Right kidney (tissue), 9 donors: Measurements from ENCODE around the gene SLC5A4.
A peak's percentile ranks its signal among the peaks of the same experiment; 100 is the strongest.
"Not testable (repeated sequence)": the region's sequence is repeated elsewhere in the genome, so short reads cannot be mapped to it uniquely, and the experiment has no call there.

Experiments
- DNase-seq: peaks from one replicate; pipeline ENCODE4 v3.0.0-alpha.2; 2016
- long read RNA-seq, 8 donors: transcript quantifications; one replicate each; lab custom pipeline, GENCODE V29; 2026

SLC5A4 gene
- long read RNA-seq, donor 1, result 0 reads
- long read RNA-seq, donor 2, result 0 reads
- long read RNA-seq, donor 3, result 0 reads
- long read RNA-seq, donor 4, result 0 reads
- long read RNA-seq, donor 5, result 0 reads
- long read RNA-seq, donor 6, result 0 reads
- long read RNA-seq, donor 7, result 0 reads
- long read RNA-seq, donor 8, result 0 reads

DNA sequence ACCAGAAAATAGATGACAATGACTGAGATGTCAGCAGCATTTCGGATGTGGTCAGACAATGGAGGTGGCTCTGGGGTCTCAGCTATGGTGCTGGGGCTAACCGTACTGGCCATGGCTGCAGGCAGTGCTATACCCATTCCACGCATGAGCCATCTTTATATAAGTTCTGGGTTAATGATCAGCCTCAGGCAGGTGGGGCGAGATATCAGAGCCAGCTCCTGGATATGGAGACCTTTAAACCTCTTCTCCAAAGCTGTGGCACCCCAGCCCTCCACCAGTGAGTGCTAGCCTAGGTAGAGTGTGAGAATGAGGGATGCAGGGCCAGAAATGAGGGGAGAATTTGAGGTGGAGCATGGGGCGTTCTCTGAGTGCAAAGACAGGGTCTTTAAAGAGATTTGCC, at the start of gene SLC5A4:
TSS of gene SLC5A4 (minus strand) at position 131 of the 400 bp plus-strand sequence. CDS start at position 113, 18 bp downstream.
- no peak for DNase-seq

- DNase-seq, result not testable (repeated sequence)
Measured at GRCh38 chr22:32293921-32294320, 38.8 kb upstream of the SLC5A4 start.

GRCh38 chr22:32286290-32286840, 31.2 kb upstream of the SLC5A4 start:
- no peak for DNase-seq

DNA sequence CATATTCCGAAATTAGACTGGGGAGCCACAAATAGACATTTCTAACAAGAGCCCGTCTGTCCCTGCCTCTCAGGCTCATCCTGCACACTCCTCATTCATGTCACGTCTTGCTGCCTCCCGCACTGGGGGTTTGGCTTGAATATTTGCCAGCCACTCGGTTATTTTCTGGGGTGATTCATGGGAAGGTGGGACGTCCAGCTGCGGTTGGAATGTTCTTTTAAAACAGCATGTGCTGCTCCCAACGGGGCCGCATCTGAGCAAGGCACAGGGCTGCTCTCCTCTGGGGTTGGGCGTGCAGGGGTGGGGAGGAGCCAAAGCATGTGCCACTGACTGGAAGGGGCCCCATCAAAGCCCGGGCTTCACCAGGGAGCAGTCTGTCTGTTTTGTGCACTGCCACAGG, 25.9 kb upstream of the SLC5A4 start:
- no peak for DNase-seq

- not testable (repeated sequence) for DNase-seq
Measured at GRCh38 chr22:32275353-32275752, 20.2 kb upstream of the SLC5A4 start.

DNA sequence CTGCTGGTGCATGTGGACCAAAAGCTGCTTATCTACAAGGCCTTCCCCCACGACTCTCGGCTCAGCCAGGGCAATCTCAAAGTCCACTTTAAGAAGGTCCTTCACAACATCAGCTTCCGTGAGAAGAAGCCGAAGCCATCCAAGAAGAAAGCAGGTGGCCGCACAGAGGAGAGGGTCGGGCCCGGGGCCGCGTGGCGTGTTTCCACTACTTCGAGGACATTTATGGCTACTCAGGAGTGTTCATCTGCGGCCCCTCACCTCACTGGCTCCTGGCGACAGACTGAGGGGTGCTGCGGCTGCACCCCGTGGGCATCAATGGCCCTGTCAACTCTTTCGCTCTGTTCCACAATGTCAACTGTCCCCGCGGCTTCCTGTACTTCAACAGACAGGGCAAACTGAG, 16.2 kb upstream of the SLC5A4 start:
- no peak for DNase-seq

DNA sequence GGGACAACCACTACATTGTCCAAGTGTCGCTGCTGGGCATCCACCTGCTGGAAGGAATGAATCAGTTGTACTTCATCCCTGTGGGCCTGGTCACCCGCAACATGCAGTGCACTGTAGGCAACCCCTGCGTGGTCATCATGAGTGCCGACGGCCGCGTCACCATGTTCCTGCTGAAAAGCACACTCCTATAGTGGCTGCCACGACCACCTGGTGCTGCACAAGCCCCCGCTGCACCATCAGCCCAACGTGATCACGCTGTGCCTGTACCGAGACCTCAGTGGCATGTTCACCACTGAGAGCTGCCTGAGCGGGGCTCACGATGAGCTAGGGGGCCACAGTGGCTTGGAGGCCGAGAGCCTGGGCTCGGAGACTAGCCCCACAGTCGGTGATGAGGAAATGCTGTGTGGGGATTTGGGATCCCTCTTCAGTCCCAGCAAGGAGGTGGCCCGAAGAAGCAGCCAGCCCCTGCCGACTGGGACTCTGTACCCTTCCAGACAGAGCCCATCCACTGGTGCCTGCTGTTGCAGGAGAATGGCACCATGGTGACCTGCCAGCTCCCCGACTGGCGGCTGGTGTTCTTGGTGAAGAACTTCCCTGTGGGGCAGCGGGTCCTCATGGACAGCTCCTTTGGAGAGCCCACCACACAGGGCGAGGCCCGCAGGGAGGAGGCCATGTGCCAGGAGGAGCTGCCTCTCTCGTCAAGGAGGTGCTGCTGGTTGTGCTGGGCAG, 15.7 kb upstream of the SLC5A4 start:
- no peak for DNase-seq

DNA sequence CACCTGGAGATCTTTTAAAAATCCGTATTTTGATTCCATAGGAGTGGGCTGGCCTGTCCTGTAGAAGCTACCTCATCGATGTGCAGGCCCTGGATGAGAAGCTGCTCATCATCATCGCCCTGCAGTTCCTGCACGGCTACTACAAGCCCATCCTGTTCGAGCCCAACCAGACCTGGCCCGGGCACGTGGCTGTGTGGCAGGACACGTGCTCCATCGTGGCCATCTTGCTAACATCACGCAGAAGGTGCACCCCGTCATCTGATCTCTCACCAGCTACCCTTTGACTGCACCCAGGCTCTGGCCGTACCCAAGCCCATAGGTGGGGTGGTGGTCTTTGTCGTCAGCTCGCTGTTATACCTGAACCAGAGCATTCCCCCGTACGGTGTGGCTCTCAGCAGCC, 14.2 kb upstream of the SLC5A4 start:
- DNase-seq, result no peak

GRCh38 chr22:32267011-32267410, 11.9 kb upstream of the SLC5A4 start:
- no peak for DNase-seq

- peak; percentile 31 for DNase-seq
Measured at GRCh38 chr22:32265882-32266767, 11.0 kb upstream of the SLC5A4 start.

DNA sequence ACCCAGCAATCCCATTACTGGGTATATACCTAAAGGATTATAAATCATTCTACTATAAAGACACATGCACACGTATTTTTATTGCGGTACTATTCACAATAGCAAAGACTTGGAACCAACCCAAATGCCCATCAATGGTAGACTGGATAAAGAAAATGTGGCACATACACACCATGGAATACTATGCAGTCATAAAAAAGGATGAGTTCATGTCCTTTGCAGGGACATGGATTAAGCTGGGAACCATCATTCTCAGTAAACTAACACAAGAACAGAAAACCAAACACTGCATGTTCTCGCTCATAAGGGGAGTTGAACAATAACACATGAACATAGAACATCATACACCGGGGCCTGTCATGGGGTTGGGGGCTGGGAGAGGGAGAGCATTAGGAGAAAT, 8.5 kb upstream of the SLC5A4 start:
- not testable (repeated sequence) for DNase-seq

GRCh38 chr22:32261306-32261705, 6.2 kb upstream of the SLC5A4 start:
- no peak for DNase-seq

DNA sequence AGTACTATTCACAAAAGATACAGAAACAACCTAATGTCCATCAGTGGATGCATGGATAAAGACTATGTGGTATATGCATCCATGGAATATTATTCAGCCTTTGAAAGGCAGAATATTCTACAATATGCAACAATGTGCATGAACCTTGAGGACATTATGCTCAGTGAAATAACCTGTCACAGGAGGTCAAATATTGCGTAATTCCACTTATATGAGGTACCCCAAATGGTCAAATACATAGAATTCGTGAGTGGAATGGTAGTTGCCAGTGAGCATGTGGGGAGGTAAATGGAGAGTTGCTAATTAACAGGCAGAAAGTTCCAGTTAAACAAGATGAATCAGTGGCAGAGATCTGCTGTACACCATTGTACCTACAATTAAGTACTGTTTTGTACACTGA, 3.6 kb upstream of the SLC5A4 start:
- no peak for DNase-seq

GRCh38 chr22:32255726-32256125, 579 bp upstream of the SLC5A4 start:
- DNase-seq, result no peak

GRCh38 chr22:32249231-32249630, 5.9 kb downstream of the SLC5A4 start:
- DNase-seq, result no peak

DNA sequence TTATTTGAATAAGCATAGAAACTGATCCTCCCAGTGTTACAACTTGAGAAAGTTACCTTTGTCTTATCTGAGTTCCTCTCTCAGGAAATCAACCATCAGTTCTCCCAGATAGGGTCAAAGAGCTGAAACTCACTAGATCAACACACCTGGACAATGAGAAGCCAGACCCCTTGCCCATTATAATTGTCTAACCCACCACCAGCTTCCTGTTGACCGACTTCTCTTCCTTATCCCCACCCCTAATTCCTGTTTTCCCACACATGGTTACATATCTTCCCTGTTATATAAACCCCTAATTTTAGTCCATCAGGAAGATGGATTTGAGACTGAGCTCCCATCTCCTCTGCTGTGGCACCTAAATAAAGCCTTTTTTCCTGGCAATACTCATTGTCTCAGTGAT, 6.9 kb downstream of the SLC5A4 start:
- DNase-seq, result no peak

GRCh38 chr22:32246166-32246565, 9.0 kb downstream of the SLC5A4 start:
- no peak for DNase-seq

DNA sequence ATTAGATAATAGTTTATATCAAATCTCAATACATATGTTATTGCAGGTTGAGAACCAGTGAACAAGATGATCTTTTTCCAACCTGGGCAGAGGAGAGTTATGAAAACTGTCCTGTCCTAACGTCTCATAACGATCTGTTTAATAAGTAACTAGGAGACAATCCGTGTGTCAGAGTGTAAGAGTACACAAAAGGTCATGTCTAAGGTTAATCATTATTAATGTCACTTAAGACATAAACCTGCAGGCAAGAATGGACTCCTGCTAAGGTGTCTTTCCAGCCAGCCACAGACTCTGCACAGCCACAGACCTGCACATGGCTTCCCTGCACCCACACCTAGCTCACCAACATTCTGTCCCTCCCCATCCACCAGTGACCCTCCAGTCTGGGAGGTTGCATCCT, 10.1 kb downstream of the SLC5A4 start:
- DNase-seq, result no peak

GRCh38 chr22:32244547-32244946, 10.6 kb downstream of the SLC5A4 start:
- no peak for DNase-seq

- DNase-seq, result no peak
Measured at GRCh38 chr22:32240461-32240860, 14.7 kb downstream of the SLC5A4 start.

DNA sequence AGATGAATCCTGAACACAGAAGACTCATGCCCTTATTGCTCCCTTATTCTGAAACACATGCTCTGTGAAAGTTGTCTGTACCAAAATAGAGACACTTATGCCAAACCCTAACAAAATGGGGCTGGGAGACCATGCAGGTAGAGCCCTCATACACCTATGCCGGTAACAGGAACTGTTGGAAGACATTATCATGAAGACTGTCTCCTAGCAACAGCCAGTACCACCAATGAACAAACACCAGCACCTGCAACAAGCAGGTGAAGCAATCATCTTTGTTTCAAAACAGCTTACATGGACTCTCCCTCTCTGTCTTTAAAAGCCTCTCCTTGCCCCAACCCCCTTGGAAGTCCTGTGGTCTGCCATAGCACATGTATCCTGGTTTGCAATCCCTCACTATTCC, 17.2 kb downstream of the SLC5A4 start:
- no peak for DNase-seq

- DNase-seq, result no peak
Measured at GRCh38 chr22:32236970-32237369, 18.2 kb downstream of the SLC5A4 start.

- DNase-seq, result no peak
Measured at GRCh38 chr22:32233091-32233490, 22.1 kb downstream of the SLC5A4 start.
